GM19238 (cell line): ENCODE results near the gene GALNT17.
A peak's percentile ranks its signal among the peaks of the same experiment; 100 is the strongest.
"Not testable (repeated sequence)": the region's sequence is repeated elsewhere in the genome, so short reads cannot be mapped to it uniquely, and the experiment has no call there.

ENCODE experiments used
- DNase-seq: peaks from one replicate; pipeline ENCODE4 v3.0.0; 2011; ENCODE audit warnings: low spot score; ENCODE audit not compliant: insufficient read length

GALNT17 gene

DNA sequence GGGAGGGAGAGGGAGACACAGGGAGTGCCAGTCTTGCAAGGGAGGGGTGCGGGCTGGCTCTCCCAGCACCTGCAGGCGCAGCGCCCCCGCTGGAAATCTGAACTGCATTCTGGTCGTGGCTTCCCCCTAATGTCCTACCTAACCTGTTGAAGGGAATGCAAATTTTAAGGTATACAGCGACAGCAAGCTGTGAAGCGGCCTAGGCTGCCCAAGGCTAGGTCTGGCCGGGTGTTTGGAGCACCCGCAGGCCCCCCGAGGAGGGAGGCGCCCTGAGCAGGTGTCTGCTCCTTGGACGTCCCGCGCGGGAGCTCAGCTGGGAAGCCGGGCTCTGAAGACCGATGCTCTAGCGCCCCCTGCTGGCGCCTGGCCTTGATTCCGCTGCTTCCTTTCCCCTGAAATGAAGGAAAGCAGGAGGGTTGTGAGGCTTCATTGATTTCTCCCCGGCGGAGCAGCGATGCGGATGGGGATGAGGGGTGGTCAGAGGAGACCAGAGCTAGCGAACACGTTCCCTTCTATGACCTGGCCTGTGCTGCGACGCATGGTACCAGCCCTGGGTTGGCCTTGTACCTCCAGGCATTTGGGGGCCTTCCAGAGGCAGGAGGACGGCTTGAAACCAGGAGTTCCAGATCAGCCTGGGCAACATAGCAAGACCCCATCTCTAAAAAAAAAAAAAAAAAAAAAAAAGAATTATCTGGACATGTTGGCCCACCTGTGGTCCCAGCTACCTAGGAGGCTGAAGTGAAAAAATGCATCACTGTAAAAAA is 601.3 kb downstream of the GALNT17 start:
- DNase-seq = peak; percentile 44

DNA sequence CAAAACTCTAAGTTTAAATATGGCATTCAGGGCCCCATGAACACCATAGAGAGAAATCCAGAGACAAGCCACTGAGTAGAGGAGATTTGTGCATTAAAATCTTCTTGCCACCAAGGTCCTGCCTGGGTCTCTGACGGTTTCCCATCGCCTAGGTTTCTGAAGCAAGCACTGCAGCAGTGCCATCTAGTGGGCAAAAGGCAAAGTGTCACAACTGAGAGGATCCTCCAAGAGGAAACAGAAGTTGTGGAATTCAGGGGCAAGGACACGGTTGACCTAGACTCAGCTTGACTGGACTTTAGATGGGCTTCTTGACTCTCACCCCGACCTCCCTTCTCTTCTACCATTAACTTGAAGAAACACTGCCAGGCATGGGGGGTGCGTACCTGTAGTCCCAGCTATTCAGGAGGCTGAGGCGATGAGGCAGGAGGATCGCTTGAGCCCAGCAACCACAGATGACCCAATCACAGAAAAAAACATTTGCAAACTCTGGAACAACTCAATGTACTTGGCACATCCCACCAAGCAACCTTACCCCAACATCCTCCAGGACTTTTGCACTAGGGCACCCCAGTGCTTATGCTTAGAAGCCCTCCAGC is 604.1 kb downstream of the GALNT17 start:
- peak; percentile 28 for DNase-seq

- DNase-seq = not testable (repeated sequence)
These were observed 606.1 kb downstream of the GALNT17 start for GRCh38 chr7:71737931-71738540.

GRCh38 chr7:71739520-71740173 is 607.7 kb downstream of the GALNT17 start:
- no peak for DNase-seq

- DNase-seq = no peak
These were observed 608.2 kb downstream of the GALNT17 start for GRCh38 chr7:71740174-71740560.

GRCh38 chr7:71746006-71746405 is 614.1 kb downstream of the GALNT17 start:
- no peak for DNase-seq

DNA sequence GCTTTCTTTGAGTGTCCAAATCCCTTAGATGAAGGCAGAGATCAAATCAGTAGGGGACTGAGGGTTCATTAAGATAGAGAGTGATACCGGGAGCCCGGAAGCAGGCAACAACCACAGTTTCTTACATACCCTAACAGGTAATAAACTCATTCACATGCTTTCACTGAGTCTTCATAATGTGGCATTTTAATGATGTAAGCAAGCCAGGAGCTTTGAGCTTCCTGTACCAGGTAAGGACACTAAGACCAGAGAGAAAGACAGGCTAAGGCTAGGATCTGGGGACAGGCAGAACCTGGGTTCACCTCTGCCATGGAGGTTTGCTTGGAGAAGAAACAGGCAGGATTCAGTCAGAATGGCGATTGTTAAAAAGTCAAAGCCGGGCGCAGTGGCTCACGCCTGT is 618.3 kb downstream of the GALNT17 start:
- no peak for DNase-seq

- no peak for DNase-seq
These were observed 620.4 kb downstream of the GALNT17 start for GRCh38 chr7:71752171-71752935.

DNA sequence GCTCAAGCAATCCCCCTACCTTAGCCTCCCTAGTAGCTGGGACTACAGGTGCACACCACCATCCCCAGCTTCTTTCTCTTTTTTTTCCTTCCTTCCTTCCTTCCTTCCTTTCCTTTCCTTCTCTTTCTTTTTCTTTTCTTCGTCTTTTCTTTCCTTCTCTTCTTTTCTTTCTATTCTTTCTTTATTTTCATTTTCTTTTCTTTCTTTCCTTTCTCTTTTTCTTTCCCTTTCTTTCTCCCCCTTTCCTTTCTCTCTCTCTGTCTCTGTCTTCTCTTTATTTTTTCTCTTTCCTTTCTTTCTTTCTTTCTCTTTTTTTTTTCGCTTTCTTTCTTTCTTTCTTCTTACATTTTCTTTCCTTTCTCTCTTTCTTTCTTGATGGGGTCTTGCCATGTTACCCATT is 621.3 kb downstream of the GALNT17 start:
- DNase-seq = no peak

DNA sequence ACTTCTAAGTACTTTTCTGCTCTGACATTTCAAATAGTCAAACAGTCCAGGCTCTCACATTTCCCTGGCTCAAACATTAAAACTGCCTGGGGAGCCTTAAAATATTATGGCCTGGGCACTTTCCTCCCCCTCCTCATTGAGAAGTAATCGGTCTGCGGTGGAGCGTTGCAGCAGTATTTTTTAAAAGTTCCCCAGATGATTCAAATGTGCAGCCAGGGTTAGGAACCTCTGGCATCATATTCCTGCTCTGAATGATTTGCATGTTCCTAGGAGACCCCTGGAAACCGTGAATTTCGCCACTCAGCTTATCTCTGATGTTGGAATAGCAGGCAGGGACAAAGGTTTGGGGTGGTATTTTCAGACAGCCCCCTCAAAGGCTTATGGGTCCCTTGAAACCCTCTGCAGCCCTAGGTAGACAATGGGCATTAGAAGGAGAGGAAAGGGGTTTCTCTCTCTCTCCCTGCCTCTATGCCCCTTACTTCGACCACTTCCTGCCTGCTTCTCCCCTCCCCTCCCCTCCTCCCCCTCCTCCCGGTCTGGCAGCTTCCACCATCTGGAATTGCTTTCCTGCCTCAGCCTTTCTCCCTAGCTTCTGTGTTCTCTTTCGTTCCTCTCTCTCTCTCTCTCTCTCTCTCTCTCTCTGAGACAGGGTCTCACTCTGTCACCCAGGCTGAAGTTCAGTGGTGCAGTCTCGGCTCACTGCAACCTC is 622.2 kb downstream of the GALNT17 start:
- DNase-seq = no peak

DNA sequence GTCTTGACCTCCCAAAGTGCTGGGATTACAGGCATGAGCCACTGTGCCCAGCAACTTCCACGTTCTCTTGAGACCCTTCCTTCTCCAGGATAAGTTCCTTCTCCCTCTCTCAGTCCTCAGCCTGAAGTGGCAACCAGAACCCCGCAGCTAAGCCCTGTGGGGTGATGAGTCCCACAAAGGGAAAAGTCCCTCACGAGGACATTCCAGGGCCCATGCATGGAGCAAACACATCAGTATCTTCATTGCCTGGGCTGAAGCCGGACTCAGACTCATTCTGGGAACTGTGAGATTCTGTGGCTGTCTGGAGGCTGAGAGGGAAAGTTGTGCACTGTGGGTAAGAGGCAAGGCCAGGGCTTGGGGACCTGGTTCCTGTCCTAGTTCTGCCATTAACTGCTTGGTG is 622.9 kb downstream of the GALNT17 start:
- no peak for DNase-seq

- DNase-seq = no peak
These were observed 629.4 kb downstream of the GALNT17 start for GRCh38 chr7:71761336-71761735.
